Activated CD8-positive, alpha-beta T cell treated with anti-CD3 and anti-CD28 coated beads for 36 hours (primary cell): Measurements from ENCODE around the gene PPP1R9A. TPM values are rescaled to one million over a fixed set of nuclear protein-coding genes. Genes with fewer than 3 reads are reported as not detected.

ENCODE experiments used
- ATAC-seq: fragments of 200-7000 bp; cut with Tn5 transposase; one replicate; pipeline ENCODE4 v1.10.0; 2021; ENCODE audit warnings: mild to moderate bottlenecking, moderate library complexity
- CTCF ChIA-PET: fragments of 350-600 bp; sonication (Branson Sonifier 250); formaldehyde crosslinking; loops from one replicate; lab custom pipeline; 2021; ENCODE audit warnings: antibody characterized with exemption; lab: Charles Lee
- POLR2A ChIA-PET: fragments of 350-600 bp; sonication (Branson Sonifier 250); formaldehyde crosslinking; loops from one replicate; lab custom pipeline; 2021; ENCODE audit warnings: antibody characterized with exemption; lab: Charles Lee
- DNase-seq: peaks from one replicate; pipeline ENCODE4 v3.0.0-alpha.2; 2020
- H3K27ac Mint-ChIP-seq: one replicate; pipeline ENCODE4 v1.8.0; 2021; ENCODE audit warnings: mild to moderate bottlenecking, mixed read lengths
- H3K27me3 Mint-ChIP-seq: one replicate; pipeline ENCODE4 v1.8.0; 2021; ENCODE audit warnings: mixed read lengths
- H3K36me3 Mint-ChIP-seq: one replicate; pipeline ENCODE4 v1.8.0; 2021; ENCODE audit warnings: low read depth, mixed read lengths
- H3K4me1 Mint-ChIP-seq: one replicate; pipeline ENCODE4 v1.8.0; 2021; ENCODE audit warnings: low read depth, mixed read lengths
- H3K4me3 Mint-ChIP-seq: one replicate; pipeline ENCODE4 v1.8.0; 2021; ENCODE audit warnings: mild to moderate bottlenecking, moderate library complexity, mixed read lengths
- H3K9me3 Mint-ChIP-seq: one replicate; pipeline ENCODE4 v1.8.0; 2021; ENCODE audit warnings: mixed read lengths
- intact Hi-C: fragments of 100-400 bp; cut with micrococcal nuclease; formaldehyde crosslinking; loops from one replicate; pipeline ENCODE4 v1.10.0; 2022
- total RNA-seq, 2 experiments: library from RNA; stranded (reverse); gene quantifications; one replicate each; pipeline ENCODE4 v1.2.3, GENCODE V29; 2021
- TF ChIP-seq, protein P1 (sequence below): fragments of 200-600 bp; IDR thresholded peaks from one replicate; pipeline ENCODE4 v1.8.0; 2022; ENCODE audit warnings: antibody characterized with exemption, mild to moderate bottlenecking

Gene PPP1R9A
- total RNA-seq, 2 experiments from 2014 or later, result 0.05 to 0.13 TPM

DNA sequence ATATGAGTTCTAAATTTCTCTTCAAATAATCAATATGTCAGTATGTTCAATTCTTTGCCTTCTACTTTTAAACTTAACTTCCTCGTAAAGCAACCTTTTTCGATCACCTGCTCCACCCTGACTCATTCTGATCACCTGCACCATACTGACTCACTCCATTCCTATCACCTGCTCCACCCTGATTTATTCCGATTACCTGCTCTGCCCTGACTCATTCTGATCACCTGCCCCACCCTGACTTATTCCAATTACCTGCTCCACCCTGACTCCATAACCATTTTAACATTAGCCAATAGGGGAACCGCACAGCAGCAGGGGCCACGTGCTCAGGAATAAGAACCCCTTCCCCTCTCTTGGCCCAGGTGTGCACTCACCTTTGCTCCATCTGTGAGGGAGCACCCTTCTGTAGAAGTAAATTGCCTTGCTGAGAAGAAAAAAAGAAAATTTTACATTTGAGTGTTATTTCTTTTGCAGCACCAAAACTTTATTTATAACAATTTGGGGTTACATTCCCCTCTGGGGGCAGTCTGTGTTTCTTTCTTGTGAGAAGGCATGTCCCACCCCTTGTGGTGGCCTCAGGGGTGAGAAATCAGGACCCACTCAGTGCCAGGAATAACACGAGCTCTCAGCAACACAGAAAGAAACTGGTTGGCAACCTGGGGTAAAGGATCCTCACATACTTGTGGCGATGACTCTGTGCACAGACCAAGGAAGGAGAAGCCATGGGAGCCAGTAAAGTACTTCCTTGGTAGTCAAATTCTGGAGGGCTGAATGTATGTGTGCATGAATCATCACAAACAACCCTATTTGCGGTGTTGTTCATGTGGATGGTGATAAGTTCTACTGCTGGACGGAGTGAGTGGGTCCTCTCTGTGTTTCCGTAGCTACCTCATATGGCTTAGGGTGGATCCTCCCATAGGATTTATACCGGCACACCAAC lies 29.4 kb upstream of the PPP1R9A start:
- peaks cover 2% of the 10 kb centered on the region for H3K27me3 Mint-ChIP-seq
- intact Hi-C loops, result no loop called here
- ChIA-PET POLR2A (no interaction called here), CTCF (no interaction called here)
- no peaks in the 10 kb centered on the region for H3K4me1 Mint-ChIP-seq
- H3K9me3 Mint-ChIP-seq, result peaks cover 9% of the 10 kb centered on the region
- H3K27ac Mint-ChIP-seq, result no peak overlapping the region
- TF ChIP-seq, protein P1, sequence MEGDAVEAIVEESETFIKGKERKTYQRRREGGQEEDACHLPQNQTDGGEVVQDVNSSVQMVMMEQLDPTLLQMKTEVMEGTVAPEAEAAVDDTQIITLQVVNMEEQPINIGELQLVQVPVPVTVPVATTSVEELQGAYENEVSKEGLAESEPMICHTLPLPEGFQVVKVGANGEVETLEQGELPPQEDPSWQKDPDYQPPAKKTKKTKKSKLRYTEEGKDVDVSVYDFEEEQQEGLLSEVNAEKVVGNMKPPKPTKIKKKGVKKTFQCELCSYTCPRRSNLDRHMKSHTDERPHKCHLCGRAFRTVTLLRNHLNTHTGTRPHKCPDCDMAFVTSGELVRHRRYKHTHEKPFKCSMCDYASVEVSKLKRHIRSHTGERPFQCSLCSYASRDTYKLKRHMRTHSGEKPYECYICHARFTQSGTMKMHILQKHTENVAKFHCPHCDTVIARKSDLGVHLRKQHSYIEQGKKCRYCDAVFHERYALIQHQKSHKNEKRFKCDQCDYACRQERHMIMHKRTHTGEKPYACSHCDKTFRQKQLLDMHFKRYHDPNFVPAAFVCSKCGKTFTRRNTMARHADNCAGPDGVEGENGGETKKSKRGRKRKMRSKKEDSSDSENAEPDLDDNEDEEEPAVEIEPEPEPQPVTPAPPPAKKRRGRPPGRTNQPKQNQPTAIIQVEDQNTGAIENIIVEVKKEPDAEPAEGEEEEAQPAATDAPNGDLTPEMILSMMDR, result no peak
- H3K4me3 Mint-ChIP-seq, result no peak overlapping the region
- ATAC-seq (no peak), DNase-seq (no peak)
- no peaks in the 10 kb centered on the region for H3K36me3 Mint-ChIP-seq

DNA sequence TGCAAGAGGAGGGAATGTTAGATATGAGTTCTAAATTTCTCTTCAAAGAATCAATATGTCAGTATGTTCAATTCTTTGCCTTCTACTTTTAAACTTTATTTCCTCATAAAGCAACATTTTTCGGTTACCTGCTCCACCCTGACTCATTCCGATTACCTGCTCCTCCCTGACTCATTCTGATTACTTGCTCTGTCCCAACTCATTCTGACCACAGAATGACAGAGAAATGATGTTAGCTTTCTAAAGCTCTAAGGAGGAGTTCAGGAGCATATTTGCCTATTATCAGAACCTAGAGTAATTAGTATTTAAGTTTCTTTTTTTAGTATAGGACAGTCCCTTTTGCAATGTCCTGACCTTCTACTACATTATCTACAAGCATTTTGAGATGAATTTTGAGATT lies 24.5 kb upstream of the PPP1R9A start:
- Mint-ChIP-seq H3K4me1 (no peaks in the 10 kb centered on the region), H3K4me3 (no peak overlapping the region), H3K27ac (no peak overlapping the region), H3K36me3 (no peaks in the 10 kb centered on the region), H3K9me3 (peaks cover 4% of the 10 kb centered on the region), H3K27me3 (peaks cover 1% of the 10 kb centered on the region)
- intact Hi-C loops, result no loop called here
- ChIA-PET POLR2A (no interaction called here), CTCF (no interaction called here)
- no peak for ATAC-seq
- DNase-seq, result no peak
- TF ChIP-seq, protein P1, result no peak

DNA sequence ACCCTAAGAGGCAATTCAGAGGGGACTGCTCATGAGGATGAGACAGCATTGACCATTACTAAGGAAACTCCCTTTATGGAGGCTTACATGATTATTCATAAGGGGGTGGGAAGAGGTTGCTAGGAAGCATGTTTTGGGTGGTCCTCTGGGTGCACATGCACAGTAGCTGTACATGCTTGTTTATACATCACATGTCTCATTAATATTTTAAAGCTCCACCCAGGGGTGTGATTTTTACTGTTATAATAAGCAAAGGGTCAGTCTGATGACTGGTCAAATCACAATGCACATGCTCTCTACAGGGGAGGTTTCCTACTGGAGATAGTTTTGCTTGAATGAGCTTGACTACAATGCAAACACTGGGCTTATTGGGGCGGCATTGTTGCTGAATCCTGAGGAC lies 23.8 kb upstream of the PPP1R9A start:
- peaks cover 1% of the 10 kb centered on the region for H3K27me3 Mint-ChIP-seq
- no peaks in the 10 kb centered on the region for H3K9me3 Mint-ChIP-seq
- CTCF ChIA-PET, result no interaction called here
- H3K4me3 Mint-ChIP-seq, result no peak overlapping the region
- no peak for DNase-seq
- no peaks in the 10 kb centered on the region for H3K36me3 Mint-ChIP-seq
- H3K27ac Mint-ChIP-seq, result no peak overlapping the region
- POLR2A ChIA-PET, result no interaction called here
- TF ChIP-seq, protein P1, result no peak
- intact Hi-C loops, result no loop called here
- H3K4me1 Mint-ChIP-seq, result no peaks in the 10 kb centered on the region
- no peak for ATAC-seq

DNA sequence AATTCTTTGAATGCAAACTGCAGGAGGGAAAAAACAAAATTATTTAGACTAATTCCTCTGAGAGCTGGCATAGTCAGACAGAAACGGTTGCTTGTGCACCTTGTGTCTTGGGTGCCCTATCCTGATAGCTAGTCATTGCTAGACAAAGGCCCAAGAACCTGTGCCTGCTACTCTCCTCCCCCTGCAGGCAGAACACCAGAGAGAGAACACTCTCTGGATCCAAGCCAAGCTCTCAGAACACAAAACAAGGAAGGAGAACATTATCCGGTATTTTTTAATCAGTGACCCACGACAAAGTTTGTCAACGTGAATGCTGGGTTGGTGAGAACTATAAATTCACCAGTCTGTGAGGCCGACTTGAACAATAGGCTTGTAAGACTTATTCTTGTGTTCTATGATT lies 18.8 kb upstream of the PPP1R9A start:
- intact Hi-C loops, result no loop called here
- Mint-ChIP-seq H3K27me3 (peaks cover 1% of the 10 kb centered on the region), H3K4me3 (no peak overlapping the region), H3K36me3 (no peaks in the 10 kb centered on the region), H3K4me1 (no peaks in the 10 kb centered on the region), H3K9me3 (no peaks in the 10 kb centered on the region), H3K27ac (no peak overlapping the region)
- ATAC-seq (no peak), DNase-seq (no peak)
- TF ChIP-seq, protein P1, result no peak
- ChIA-PET POLR2A (no interaction called here), CTCF (no interaction called here)

DNA sequence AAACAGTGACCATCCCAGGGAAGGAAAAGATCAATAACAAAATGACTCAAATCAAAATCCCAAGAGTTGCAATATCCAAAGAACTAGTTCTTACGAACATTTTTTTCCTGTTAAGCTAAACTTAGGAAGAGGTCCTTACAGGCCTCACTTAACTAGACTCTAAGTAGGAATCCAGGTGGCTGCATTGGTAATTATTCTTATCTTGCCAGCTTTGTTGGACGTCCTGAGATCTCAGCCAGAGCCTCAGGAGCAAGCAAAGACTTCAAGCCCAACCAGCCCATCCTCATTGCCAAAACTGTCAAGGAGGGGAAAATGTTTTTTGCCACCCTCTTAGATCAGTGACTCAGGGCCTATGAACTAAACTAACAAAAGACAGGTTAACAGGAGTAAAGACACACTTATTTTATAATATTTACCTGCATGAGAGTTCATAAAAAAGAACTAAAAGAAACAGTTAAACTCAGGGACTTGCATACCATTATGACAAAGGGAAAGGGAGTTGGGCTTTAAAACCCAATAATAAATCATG lies 18.3 kb upstream of the PPP1R9A start:
- no peaks in the 10 kb centered on the region for H3K36me3 Mint-ChIP-seq
- intact Hi-C loops, result no loop called here
- no peaks in the 10 kb centered on the region for H3K9me3 Mint-ChIP-seq
- ChIA-PET POLR2A (no interaction called here), CTCF (no interaction called here)
- no peaks in the 10 kb centered on the region for H3K4me1 Mint-ChIP-seq
- H3K27me3 Mint-ChIP-seq, result peaks cover 1% of the 10 kb centered on the region
- TF ChIP-seq, protein P1, result no peak
- DNase-seq (no peak), ATAC-seq (no peak)
- no peak overlapping the region for H3K27ac Mint-ChIP-seq
- no peak overlapping the region for H3K4me3 Mint-ChIP-seq
